ENCODE data around the gene PSG7. TPM values are rescaled to one million over a fixed set of nuclear protein-coding genes. Genes with fewer than 3 reads are reported as not detected.

PSG7 gene
- total RNA-seq, 1 experiment from 2014 or later, result not detected

Other genes starting within 250 kb of the PSG7 start
- not detected in 2 replicates for gene PSG3, start 196.7 kb downstream of the PSG7 start, total RNA-seq (2014; rRNA removed)
- gene PSG8, start 171.5 kb downstream of the PSG7 start, total RNA-seq (2014; rRNA removed), result not detected in 2 replicates
- 0.13 and 1.4 TPM in 2 replicates for gene PSG1, start 57.5 kb downstream of the PSG7 start, total RNA-seq (2014; rRNA removed)
- not detected in 2 replicates for gene PSG6, start 19.3 kb downstream of the PSG7 start, total RNA-seq (2014; rRNA removed)
- gene PSG11, start 89.3 kb upstream of the PSG7 start, total RNA-seq (2014; rRNA removed), result not detected in 2 replicates
- not detected in 2 replicates for gene PSG2, start 145.5 kb upstream of the PSG7 start, total RNA-seq (2014; rRNA removed)
- 0.52 and 0.64 TPM in 2 replicates for gene PSG5, start 249.3 kb upstream of the PSG7 start, total RNA-seq (2014; rRNA removed)

Measured in LHCN-M2 (cell line).